Stimulated activated CD8-positive, alpha-beta memory T cell treated with anti-CD3 and anti-CD28 coated beads, Interleukin-2, amount 100 ng/mL, for 1 hour (primary cell): ENCODE results near the gene TAF5L.

ENCODE experiments used
- DNase-seq, 2 donors: peaks; one replicate each; pipeline ENCODE4 v3.0.0-alpha.2; 2020; ENCODE audit warnings: low read depth in 2 of 2

Gene TAF5L

GRCh38 chr1:229625915-229626831 lies at the start of gene TAF5L, which contains the start of gene URB2:
TAF5L (minus strand) TSS chr1:229626122; CDS start chr1:229614482, 11,640 bp downstream.
URB2 (plus strand) TSS chr1:229626247; CDS start chr1:229627634, 1,387 bp downstream.
- DNase-seq: peak; percentile 59 to 70

GRCh38 chr1:229675396-229675795 lies 49.5 kb upstream of the TAF5L start:
- DNase-seq: no peak

- DNase-seq: no peak
Observed at GRCh38 chr1:229674042-229674441, 48.1 kb upstream of the TAF5L start.

DNA sequence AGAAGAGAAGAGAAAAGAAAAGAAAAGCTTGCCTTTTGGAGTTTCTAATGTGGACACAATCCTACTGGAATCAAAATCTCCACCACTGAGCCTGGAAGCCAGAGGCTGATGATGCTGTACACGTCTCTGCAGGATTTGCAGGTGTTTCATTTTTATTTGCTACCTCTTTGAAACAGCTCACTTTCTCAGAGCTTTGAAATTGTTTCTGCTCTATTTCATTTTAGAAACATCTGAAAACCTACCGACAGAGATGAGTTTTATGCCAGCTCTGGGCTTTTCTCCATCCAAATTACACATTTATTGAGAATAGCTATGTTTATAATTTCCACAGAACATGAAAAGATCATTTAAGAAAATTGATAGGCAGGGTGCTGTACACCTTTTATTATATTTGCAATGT lies 46.3 kb upstream of the TAF5L start:
- DNase-seq: no peak

- no peak for DNase-seq
Observed at GRCh38 chr1:229671310-229671709, 45.4 kb upstream of the TAF5L start.

DNA sequence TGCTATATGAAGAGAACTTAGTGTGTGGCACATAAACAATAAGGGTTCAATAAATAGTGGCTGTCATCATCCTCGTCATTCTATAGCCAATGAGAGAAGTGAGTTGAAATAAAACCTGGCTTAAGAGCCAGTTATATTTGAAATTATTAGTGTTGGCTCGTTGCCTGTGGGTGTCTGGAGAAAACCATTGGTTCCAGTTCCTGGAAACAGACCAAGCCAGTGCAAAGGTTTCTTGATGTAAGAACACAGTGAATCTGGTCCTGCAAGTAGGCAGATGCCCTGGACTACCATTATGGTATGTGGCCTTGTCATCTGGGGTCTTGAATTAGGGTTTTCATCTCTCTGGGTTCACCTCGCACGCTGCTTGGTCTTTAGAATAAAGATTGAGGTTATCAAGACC lies 43.4 kb upstream of the TAF5L start:
- no peak for DNase-seq

GRCh38 chr1:229666585-229666984 lies 40.7 kb upstream of the TAF5L start:
- no peak for DNase-seq

DNA sequence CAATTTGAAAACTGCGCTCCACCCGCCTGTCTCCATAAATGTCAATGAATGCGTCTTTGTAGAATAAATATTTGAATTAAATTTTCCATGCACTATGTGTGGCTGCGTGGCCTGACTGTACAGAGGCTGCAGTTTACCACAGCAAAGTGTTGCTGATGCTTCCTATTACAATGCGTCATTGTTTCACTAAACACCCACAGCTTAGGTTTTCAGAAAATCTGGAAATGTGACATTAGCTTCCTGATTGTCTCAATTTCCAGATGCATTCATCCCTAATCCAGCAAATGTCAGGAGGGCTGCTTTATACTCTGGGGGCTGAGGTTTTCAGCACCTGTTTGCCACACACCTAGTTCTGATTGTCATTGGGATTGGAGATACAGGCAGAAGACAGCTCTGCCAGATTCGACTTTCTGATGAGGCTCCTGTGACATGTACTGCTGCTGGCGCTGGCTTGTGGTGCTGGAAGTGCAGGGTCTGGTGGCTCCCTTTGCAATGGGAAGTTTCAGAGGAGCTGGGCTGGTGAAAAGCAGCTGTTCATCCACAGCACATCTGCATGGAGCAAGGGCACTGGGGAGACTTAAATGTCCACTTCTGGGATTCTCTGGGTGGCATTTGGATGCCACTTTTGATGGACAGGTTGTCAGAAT lies 40.1 kb upstream of the TAF5L start:
- DNase-seq: no peak

GRCh38 chr1:229664133-229664689 lies 38.3 kb upstream of the TAF5L start:
- DNase-seq: peak; percentile 37 to 60

DNA sequence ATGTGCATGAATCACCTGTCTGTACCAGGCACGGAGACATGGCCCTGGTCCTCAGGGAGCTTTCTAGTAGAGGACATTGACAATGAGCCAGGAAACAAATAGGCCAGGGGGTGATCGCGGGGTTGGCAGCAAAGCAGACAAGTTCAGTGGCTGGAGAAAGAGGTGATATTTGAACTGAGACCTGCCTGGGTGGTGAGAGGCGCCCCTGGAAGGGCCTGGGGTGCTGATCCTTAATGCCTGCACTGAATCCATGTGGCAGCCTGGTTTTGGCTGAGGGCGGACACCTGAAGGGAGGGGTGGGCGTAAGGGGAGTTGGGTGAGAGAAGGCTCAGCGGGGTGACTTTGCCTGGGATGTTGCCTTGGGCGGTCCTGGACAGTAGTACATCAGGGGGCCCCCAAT lies 36.0 kb upstream of the TAF5L start:
- no peak for DNase-seq

GRCh38 chr1:229661022-229661877 lies 35.3 kb upstream of the TAF5L start:
- DNase-seq: peak; percentile 29 to 43

DNA sequence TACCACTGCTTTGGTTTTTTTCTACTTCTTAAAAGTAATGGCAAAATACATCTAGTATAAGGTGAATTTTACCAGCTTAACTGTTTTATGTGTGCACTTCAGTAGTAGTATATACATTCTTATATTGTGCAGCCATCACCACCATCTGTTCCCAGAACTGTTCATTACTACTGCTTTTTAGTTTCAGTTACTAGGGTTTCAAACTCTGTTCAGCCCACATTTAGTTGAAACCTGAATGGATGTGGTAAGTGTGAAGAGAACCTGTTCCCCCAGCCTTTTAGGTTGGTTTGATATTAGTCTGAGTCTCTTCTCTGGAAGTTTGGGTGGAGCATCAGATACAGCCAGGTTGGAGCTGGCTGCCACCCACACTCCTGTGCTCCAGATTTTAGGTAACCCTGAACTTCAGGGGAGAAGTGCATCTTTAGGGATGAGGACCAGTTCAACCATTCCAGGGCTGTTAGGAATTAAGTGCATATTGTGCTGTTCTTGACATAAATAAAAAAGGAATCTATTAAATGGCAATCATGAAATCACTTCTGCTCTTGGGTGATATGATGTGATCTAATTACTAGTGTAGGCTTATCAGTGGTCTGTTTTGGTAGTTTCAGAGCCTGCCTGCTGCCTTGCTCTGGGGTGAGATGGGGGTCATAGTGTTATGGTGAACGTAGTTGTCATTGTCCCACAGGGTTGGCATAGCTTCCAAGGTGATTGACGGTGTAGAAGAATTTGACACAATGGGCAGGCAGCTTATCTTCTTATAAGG lies 32.3 kb upstream of the TAF5L start:
- DNase-seq: no peak

DNA sequence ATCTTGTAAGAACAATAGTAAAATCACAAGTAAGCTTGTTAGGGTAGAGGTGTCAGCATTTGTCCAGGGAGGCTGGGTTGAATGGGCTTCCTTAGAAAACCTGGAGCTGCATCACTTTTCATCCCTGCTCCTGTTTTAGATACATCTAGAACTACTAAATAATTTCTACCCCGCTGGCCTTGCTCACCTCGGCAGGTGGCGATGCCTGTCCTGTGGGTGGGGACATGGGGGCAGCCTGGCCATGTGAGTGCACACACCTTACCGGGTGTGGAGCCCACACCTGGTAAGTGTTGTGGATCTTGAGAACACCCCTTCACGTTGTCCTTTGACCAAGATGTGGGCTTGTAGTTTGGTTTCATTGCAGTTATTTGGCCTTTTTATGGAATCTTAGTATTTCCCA lies 29.9 kb upstream of the TAF5L start:
- DNase-seq: no peak

DNA sequence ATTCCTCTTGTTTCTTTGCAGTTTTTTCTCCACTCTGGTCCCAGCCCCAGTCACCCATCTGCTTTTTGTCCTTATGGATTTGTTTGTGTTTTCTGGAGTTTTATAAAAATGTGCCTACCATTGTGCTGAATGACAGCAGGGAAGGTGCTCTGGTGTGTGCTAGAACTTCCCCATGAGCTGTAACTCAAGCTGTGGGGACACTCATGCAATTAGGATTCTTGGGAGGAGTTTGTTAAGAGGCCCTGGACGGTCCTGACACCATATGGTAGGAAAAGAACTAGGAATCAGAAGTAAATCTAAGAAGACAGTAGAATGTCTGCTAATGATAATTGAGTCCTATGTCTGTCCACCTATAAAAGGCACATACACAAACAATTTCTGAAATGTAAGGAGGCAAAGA lies 27.5 kb upstream of the TAF5L start:
- no peak for DNase-seq

- DNase-seq: no peak
Observed at GRCh38 chr1:229651546-229651945, 25.6 kb upstream of the TAF5L start.

- DNase-seq: no peak
Observed at GRCh38 chr1:229650045-229650444, 24.1 kb upstream of the TAF5L start.

DNA sequence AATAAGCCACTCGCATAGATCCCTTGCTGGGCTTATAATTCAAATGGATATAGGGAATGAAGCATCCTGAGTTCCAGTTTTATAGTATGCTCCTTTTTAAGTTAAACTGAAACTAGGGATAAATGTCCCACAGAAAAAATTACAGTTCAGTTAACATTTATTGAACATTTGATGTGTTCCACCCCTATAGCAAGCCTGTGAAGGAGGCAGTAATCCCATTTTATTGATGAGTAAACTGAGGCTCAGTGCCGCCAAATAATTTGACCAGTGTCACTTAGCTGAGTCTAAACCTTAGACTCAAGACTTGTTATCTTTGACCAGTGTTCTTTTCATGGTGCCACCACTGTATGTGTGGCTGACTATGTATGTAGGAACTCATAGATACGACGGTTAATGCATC lies 22.5 kb upstream of the TAF5L start:
- no peak for DNase-seq

DNA sequence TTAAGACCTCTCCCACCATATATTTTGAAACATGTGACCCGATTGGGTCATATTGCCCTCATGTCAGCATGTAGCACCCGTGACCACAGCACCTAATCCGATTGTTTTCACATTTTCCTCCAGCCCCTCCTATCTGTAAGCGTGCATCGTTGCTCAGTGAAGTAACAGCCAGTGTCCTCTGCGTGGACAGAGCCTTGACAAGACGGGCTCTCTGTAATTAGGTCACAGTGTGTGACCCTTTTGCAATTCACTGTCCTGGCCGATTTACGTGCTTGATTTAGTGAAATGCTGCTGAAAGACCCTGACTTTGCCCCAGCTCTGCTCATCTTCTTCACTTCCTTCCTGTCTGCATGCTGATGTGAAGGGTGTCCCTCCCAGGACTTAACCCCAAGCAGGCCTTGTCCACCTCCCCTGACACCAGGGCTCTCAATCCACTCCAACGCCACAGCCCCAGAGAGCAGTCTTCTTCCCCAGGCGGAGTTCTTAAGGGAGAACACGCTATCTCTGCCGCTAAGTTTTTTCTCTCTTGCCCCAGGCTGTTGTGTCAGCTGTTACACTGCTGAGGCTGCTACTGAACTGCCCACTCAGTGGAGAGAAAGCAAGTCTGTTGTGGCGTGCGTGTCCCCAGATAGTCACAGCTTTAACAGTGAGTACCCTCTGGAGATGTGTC lies 19.5 kb upstream of the TAF5L start:
- no peak for DNase-seq

- no peak for DNase-seq
Observed at GRCh38 chr1:229643996-229644745, 18.2 kb upstream of the TAF5L start.

DNA sequence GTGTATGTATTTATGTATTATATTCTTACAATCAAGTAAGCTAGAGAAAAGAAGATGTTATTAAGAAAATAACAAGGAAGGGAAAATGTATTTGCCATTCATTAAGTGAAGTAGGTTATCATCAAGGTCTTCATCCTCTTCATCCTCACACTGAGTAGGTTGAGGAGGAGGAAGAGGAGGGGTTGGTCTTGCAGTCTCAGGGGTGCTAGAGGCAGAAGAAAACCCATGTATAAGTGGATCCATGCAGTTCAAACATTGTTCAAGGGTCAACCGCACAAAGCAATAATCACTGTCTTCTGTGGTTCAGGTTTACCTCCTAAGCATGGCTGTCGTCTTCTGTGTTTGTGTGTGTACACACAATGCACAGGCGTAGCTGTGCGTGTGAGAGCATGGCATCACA lies 17.0 kb upstream of the TAF5L start:
- no peak for DNase-seq
